ENCODE results near the gene SMOC2.

DNA sequence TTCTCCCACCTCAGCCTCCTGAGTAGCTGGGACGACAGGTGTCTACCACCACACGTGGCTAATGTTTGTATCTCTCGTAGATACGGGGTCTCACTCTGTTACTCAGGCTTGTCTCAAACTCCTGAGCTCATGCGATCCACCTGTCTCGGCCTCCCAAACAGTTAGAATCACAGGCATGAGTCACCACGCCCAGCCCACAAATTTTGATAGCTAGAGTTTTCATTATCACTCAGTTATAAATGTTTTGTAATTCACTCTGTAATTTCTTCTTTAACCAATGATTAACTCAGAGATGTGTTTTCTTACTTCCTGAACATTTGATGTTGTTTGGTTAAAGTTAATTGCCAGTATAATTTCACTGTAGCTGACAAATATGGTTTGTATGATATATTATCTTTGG lies 249.3 kb downstream of the SMOC2 start:
- TF ChIP-seq, protein P1, sequence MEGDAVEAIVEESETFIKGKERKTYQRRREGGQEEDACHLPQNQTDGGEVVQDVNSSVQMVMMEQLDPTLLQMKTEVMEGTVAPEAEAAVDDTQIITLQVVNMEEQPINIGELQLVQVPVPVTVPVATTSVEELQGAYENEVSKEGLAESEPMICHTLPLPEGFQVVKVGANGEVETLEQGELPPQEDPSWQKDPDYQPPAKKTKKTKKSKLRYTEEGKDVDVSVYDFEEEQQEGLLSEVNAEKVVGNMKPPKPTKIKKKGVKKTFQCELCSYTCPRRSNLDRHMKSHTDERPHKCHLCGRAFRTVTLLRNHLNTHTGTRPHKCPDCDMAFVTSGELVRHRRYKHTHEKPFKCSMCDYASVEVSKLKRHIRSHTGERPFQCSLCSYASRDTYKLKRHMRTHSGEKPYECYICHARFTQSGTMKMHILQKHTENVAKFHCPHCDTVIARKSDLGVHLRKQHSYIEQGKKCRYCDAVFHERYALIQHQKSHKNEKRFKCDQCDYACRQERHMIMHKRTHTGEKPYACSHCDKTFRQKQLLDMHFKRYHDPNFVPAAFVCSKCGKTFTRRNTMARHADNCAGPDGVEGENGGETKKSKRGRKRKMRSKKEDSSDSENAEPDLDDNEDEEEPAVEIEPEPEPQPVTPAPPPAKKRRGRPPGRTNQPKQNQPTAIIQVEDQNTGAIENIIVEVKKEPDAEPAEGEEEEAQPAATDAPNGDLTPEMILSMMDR (IDR thresholded peaks at IDR 0.05), result no peak
- TF ChIP-seq POLR2A (IDR thresholded peaks at IDR 0.05; ENCODE audit: low read depth) (no peak), POLR2AphosphoS5 (IDR thresholded peaks at IDR 0.05) (no peak), EP300 (IDR thresholded peaks at IDR 0.05) (no peak)
